Measurements from ENCODE around the gene COL21A1. TPM values are rescaled to one million over a fixed set of nuclear protein-coding genes. Genes with fewer than 3 reads are reported as not detected.

Gene COL21A1
- total RNA-seq, 1 donor from 2014 or later = 16.7 TPM

- H3K9me3 ChIP-seq = no peaks in the 10 kb centered on the region
- DNase-seq (ENCODE audit: extremely low spot score in 2 of 2) = no peak
- TF ChIP-seq, protein P1, sequence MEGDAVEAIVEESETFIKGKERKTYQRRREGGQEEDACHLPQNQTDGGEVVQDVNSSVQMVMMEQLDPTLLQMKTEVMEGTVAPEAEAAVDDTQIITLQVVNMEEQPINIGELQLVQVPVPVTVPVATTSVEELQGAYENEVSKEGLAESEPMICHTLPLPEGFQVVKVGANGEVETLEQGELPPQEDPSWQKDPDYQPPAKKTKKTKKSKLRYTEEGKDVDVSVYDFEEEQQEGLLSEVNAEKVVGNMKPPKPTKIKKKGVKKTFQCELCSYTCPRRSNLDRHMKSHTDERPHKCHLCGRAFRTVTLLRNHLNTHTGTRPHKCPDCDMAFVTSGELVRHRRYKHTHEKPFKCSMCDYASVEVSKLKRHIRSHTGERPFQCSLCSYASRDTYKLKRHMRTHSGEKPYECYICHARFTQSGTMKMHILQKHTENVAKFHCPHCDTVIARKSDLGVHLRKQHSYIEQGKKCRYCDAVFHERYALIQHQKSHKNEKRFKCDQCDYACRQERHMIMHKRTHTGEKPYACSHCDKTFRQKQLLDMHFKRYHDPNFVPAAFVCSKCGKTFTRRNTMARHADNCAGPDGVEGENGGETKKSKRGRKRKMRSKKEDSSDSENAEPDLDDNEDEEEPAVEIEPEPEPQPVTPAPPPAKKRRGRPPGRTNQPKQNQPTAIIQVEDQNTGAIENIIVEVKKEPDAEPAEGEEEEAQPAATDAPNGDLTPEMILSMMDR (IDR thresholded peaks at IDR 0.05) = no peak
- TF ChIP-seq POLR2A (IDR thresholded peaks at IDR 0.05) = no peak
- no peak for TF ChIP-seq POLR2AphosphoS5 (IDR thresholded peaks at IDR 0.05; ENCODE audit: insufficient read depth in 1 of 2, low read depth in 1 of 2)
- no peak overlapping the region for H3K27ac ChIP-seq
- intact Hi-C loops (cut with DNase I) = no loop called here
- H3K27me3 ChIP-seq = no peaks in the 10 kb centered on the region
- H3K4me1 ChIP-seq = no peaks in the 10 kb centered on the region
- H3K4me3 ChIP-seq = no peak overlapping the region
- no peaks in the 10 kb centered on the region for H3K36me3 ChIP-seq
Observed at GRCh38 chr6:56050530-56051201, 196.7 kb downstream of the COL21A1 start.

- no peak for TF ChIP-seq POLR2A (IDR thresholded peaks at IDR 0.05)
- TF ChIP-seq, protein P1 (IDR thresholded peaks at IDR 0.05) = no peak
- no peak for TF ChIP-seq POLR2AphosphoS5 (IDR thresholded peaks at IDR 0.05; ENCODE audit: insufficient read depth in 1 of 2, low read depth in 1 of 2)
- intact Hi-C loops (cut with DNase I) = no loop called here
Observed at GRCh38 chr6:56048601-56049000, 198.8 kb downstream of the COL21A1 start.

GRCh38 chr6:56047931-56048540 lies 199.3 kb downstream of the COL21A1 start:
- DNase-seq (ENCODE audit: extremely low spot score in 2 of 2) = no peak
- Histone ChIP-seq H3K27me3 (no peaks in the 10 kb centered on the region), H3K9me3 (no peaks in the 10 kb centered on the region), H3K4me3 (no peak overlapping the region), H3K4me1 (no peaks in the 10 kb centered on the region), H3K27ac (no peak overlapping the region), H3K36me3 (no peaks in the 10 kb centered on the region)
- intact Hi-C loops (cut with DNase I) = no loop called here
- TF ChIP-seq, protein P1 (IDR thresholded peaks at IDR 0.05) = no peak
- no peak for TF ChIP-seq POLR2AphosphoS5 (IDR thresholded peaks at IDR 0.05; ENCODE audit: insufficient read depth in 1 of 2, low read depth in 1 of 2)
- no peak for TF ChIP-seq POLR2A (IDR thresholded peaks at IDR 0.05)

More at GRCh38 chr6:56048601-56049000, 198.8 kb downstream of the COL21A1 start:
- no peaks in the 10 kb centered on the region for H3K36me3 ChIP-seq
- no peak overlapping the region for H3K27ac ChIP-seq
- H3K9me3 ChIP-seq = no peaks in the 10 kb centered on the region
- no peak for DNase-seq (ENCODE audit: extremely low spot score in 2 of 2)
- H3K4me1 ChIP-seq = no peaks in the 10 kb centered on the region
- H3K4me3 ChIP-seq = no peak overlapping the region
- no peaks in the 10 kb centered on the region for H3K27me3 ChIP-seq

DNA sequence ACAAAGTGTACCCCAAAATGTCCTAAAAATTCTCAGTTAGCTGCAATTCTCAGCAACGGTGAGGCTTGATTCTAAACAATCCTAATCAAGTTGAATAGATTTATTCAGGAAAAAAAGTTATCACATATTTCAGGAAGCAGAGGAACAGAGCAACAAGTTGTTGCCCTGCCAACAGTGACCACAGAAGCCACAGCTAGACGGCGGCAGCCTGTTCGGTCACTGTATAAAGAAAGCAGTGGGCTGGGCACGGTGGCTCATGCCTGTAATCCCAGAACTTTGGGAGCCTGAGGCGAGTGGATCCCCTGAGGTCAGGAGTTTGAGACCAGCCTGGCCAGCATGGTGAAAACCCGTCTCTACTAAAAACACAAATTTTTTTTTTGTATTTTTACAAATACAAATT lies 200.8 kb downstream of the COL21A1 start:
- no peaks in the 10 kb centered on the region for H3K4me1 ChIP-seq
- TF ChIP-seq, protein P1 (IDR thresholded peaks at IDR 0.05) = no peak
- no peak for TF ChIP-seq POLR2A (IDR thresholded peaks at IDR 0.05)
- no peak for TF ChIP-seq POLR2AphosphoS5 (IDR thresholded peaks at IDR 0.05; ENCODE audit: insufficient read depth in 1 of 2, low read depth in 1 of 2)
- intact Hi-C loops (cut with DNase I) = no loop called here
- DNase-seq (ENCODE audit: extremely low spot score in 2 of 2) = no peak
- no peak overlapping the region for H3K4me3 ChIP-seq
- no peak overlapping the region for H3K27ac ChIP-seq
- no peaks in the 10 kb centered on the region for H3K9me3 ChIP-seq
- H3K36me3 ChIP-seq = no peaks in the 10 kb centered on the region
- H3K27me3 ChIP-seq = no peaks in the 10 kb centered on the region

- no peak for TF ChIP-seq POLR2AphosphoS5 (IDR thresholded peaks at IDR 0.05; ENCODE audit: insufficient read depth in 1 of 2, low read depth in 1 of 2)
- TF ChIP-seq, protein P1 (IDR thresholded peaks at IDR 0.05) = no peak
- no peak for TF ChIP-seq POLR2A (IDR thresholded peaks at IDR 0.05)
Observed at GRCh38 chr6:56043761-56044160, 203.6 kb downstream of the COL21A1 start.

More at GRCh38 chr6:56043761-56044160, 203.6 kb downstream of the COL21A1 start:
- no peak overlapping the region for H3K4me3 ChIP-seq
- no peak for DNase-seq (ENCODE audit: extremely low spot score in 2 of 2)
- no peaks in the 10 kb centered on the region for H3K4me1 ChIP-seq
- H3K27ac ChIP-seq = no peak overlapping the region
- H3K27me3 ChIP-seq = no peaks in the 10 kb centered on the region
- no peaks in the 10 kb centered on the region for H3K9me3 ChIP-seq
- H3K36me3 ChIP-seq = no peaks in the 10 kb centered on the region
- intact Hi-C loops (cut with DNase I) = no loop called here

Data from vagina (tissue), 2 donors.